Liver (tissue), 9 donors: Measurements from ENCODE around the gene GPI. TPM values are rescaled to one million over a fixed set of nuclear protein-coding genes. Genes with fewer than 3 reads are reported as not detected.

ENCODE experiments used
- DNase-seq: peaks from one replicate; pipeline ENCODE4 v3.0.0-alpha.2; 2017; ENCODE audit warnings: low spot score
- H3K27ac ChIP-seq, 2 donors: one replicate each; pipeline ENCODE4 v1.7.0; 2013; ENCODE audit warnings: inconsistent platforms in 2 of 2, low read length in 2 of 2, control low read depth in 1 of 2, low read depth in 1 of 2, mild to moderate bottlenecking in 1 of 2
- H3K27me3 ChIP-seq, 4 donors: one replicate each; pipeline versions ENCODE4 v1.6.1 to v1.7.0; 2013; ENCODE audit warnings: low read length in 3 of 4, inconsistent platforms in 1 of 4, mild to moderate bottlenecking in 1 of 4, moderate library complexity in 1 of 4; ENCODE audit not compliant: control insufficient read depth in 4 of 4, insufficient read depth in 4 of 4
- H3K36me3 ChIP-seq, 4 donors: one replicate each; pipeline versions ENCODE4 v1.6.1 to v1.7.0; 2013; ENCODE audit warnings: low read length in 3 of 4, mild to moderate bottlenecking in 3 of 4, low read depth in 1 of 4, moderate library complexity in 1 of 4; ENCODE audit not compliant: control insufficient read depth in 4 of 4, insufficient read depth in 3 of 4
- H3K4me1 ChIP-seq, 4 donors: one replicate each; pipeline versions ENCODE4 v1.6.1 to v1.7.0; 2013; ENCODE audit warnings: low read length in 3 of 4, mild to moderate bottlenecking in 3 of 4, moderate library complexity in 1 of 4; ENCODE audit not compliant: control insufficient read depth in 4 of 4, insufficient read depth in 4 of 4
- H3K4me3 ChIP-seq, 3 donors: one replicate each; pipeline versions ENCODE4 v1.6.1 to v1.7.0; 2013; ENCODE audit warnings: low read length in 3 of 3, control low read depth in 1 of 3, low read depth in 1 of 3, mild to moderate bottlenecking in 1 of 3
- H3K9ac ChIP-seq, 2 donors: one replicate each; pipeline ENCODE4 v1.7.0; 2013; ENCODE audit warnings: low read length in 2 of 2, mild to moderate bottlenecking in 2 of 2, moderate library complexity in 2 of 2, control low read depth in 1 of 2, low read depth in 1 of 2
- H3K9me3 ChIP-seq, 4 donors: one replicate each; pipeline versions ENCODE4 v1.6.1 to v1.7.0; 2013; ENCODE audit warnings: low read length in 3 of 4; ENCODE audit not compliant: control insufficient read depth in 4 of 4
- FOXA1 ChIP-seq: IDR thresholded peaks from 2 replicates; pipeline ENCODE4 v1.6.1; 2016; ENCODE audit warnings: antibody characterized with exemption
- GABPA ChIP-seq, 2 donors: IDR thresholded peaks in 1 of 2; conservative IDR thresholded peaks in 1 of 2; 2 replicates each; pipeline ENCODE4 v1.6.1; 2016; ENCODE audit warnings: antibody characterized with exemption in 2 of 2, mild to moderate bottlenecking in 1 of 2, moderate library complexity in 1 of 2
- HNF4A ChIP-seq, 2 donors: conservative IDR thresholded peaks; 2 replicates each; pipeline ENCODE4 v1.6.1; 2016; ENCODE audit warnings: antibody characterized with exemption in 2 of 2, mild to moderate bottlenecking in 2 of 2
- HNF4G ChIP-seq: IDR thresholded peaks from 2 replicates; pipeline ENCODE4 v1.6.1; 2016; ENCODE audit warnings: antibody characterized with exemption
- NR2F2 ChIP-seq: IDR thresholded peaks from 2 replicates; pipeline ENCODE4 v1.6.1; 2016; ENCODE audit warnings: antibody characterized with exemption
- RAD21 ChIP-seq, 2 donors: IDR thresholded peaks; 2 replicates each; pipeline ENCODE4 v1.6.1; 2016; ENCODE audit warnings: antibody characterized with exemption in 2 of 2, mild to moderate bottlenecking in 2 of 2
- RXRA ChIP-seq, 2 donors: IDR thresholded peaks; 2 replicates each; pipeline ENCODE4 v1.6.1; 2017 to 2018; ENCODE audit warnings: antibody characterized with exemption in 2 of 2, mild to moderate bottlenecking in 1 of 2
- SP1 ChIP-seq: IDR thresholded peaks from 2 replicates; pipeline ENCODE4 v1.6.1; 2018; ENCODE audit warnings: antibody characterized with exemption, mild to moderate bottlenecking
- YY1 ChIP-seq: IDR thresholded peaks from 2 replicates; pipeline ENCODE4 v1.6.1; 2016; ENCODE audit warnings: antibody characterized with exemption, mild to moderate bottlenecking
- WGBS: extraction: QIAGEN DNeasy Blood & Tissue Kit; methylation state at CpG from one replicate; pipeline ENCODE4 v1.1.7; 2013; 5-methylcytosine and 5-hydroxymethylcytosine counted together
- polyA plus RNA-seq, 2 donors: library from polyadenylated mRNA; stranded (reverse) in 1 of 2; unstranded in 1 of 2; fragments of 200-250 nt in 1 of 2; fragments of >200 nt in 1 of 2; fragmentation: Nextera tagmentation in 1 of 2; extraction: Ambion mirVana in 1 of 2; gene quantifications; one replicate each; pipeline versions ENCODE4 v1.2.1 to v1.2.3, GENCODE V29; 2013 to 2015
- total RNA-seq, 2 donors: library from RNA; depleted of rRNA; stranded (reverse); fragments of >200 nt; gene quantifications; one replicate each; pipeline ENCODE4 v1.2.3, GENCODE V29; 2014
- TF ChIP-seq, protein P1 (sequence below): fragments of 150-350 bp; IDR thresholded peaks from 2 replicates; pipeline ENCODE4 v1.5.1; 2017; ENCODE audit warnings: improper control_type of control experiment, low read depth, low read length; ENCODE audit not compliant: missing input control
- TF ChIP-seq, protein P2 (sequence below): IDR thresholded peaks from 2 replicates; pipeline ENCODE4 v1.6.1; 2016; ENCODE audit warnings: antibody characterized with exemption
- TF ChIP-seq, protein P3 (sequence below): IDR thresholded peaks from 2 replicates; pipeline ENCODE4 v1.6.1; 2016; ENCODE audit warnings: antibody characterized with exemption
- donor health status: healthy.
- donor health status: healthy.
- donor health status: healthy.
- donor health status: healthy.
- donor health status: healthy.

The GPI gene
- total and polyA plus RNA-seq, 4 donors = 61.8 to 191 (median 158) TPM

DNA sequence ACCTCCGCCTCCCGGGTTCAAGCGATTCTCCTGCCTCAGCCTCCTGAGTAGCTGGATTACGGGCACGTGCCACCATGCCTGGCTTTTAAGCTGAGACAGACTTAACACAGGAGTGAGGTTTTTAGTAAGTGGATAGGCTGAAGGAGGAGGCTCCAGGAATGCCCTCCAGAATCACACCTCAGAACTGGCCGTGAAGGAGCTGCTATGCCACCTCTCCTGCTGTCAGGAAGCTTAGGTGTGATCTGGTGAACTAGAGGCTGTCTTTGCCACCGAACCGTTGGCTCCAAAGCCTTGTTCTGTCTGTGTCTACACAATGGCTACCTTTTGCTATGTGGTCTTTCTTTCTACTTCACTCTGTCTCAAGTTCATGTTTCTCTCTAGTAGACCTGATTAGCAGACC is 43.4 kb downstream of the GPI start:
- H3K9me3 ChIP-seq = no peaks in the 10 kb centered on the region
- H3K27me3 ChIP-seq = no peaks in the 10 kb centered on the region
- H3K9ac ChIP-seq = no peak overlapping the region
- no peak overlapping the region for H3K27ac ChIP-seq
- H3K4me1 ChIP-seq = peaks cover 0 to 3% (median 2%) of the 10 kb centered on the region in 4 donors
- no peak overlapping the region for H3K4me3 ChIP-seq
- WGBS = 90% methylated on average over 8 of the region's 8 CpGs
- TF ChIP-seq YY1 (no peak), RAD21 (IDR thresholded peaks at IDR 0.05) (no peak), SP1 (no peak), GABPA (IDR thresholded peaks at IDR 0.05 in 1 of 2, conservative IDR thresholded peaks at IDR 0.05 in 1 of 2) (no peak), NR2F2 (no peak)
- TF ChIP-seq, protein P1, sequence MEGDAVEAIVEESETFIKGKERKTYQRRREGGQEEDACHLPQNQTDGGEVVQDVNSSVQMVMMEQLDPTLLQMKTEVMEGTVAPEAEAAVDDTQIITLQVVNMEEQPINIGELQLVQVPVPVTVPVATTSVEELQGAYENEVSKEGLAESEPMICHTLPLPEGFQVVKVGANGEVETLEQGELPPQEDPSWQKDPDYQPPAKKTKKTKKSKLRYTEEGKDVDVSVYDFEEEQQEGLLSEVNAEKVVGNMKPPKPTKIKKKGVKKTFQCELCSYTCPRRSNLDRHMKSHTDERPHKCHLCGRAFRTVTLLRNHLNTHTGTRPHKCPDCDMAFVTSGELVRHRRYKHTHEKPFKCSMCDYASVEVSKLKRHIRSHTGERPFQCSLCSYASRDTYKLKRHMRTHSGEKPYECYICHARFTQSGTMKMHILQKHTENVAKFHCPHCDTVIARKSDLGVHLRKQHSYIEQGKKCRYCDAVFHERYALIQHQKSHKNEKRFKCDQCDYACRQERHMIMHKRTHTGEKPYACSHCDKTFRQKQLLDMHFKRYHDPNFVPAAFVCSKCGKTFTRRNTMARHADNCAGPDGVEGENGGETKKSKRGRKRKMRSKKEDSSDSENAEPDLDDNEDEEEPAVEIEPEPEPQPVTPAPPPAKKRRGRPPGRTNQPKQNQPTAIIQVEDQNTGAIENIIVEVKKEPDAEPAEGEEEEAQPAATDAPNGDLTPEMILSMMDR = no peak
- peaks cover 2 to 7% (median 3%) of the 10 kb centered on the region in 4 donors for H3K36me3 ChIP-seq
- no peak for DNase-seq

DNA sequence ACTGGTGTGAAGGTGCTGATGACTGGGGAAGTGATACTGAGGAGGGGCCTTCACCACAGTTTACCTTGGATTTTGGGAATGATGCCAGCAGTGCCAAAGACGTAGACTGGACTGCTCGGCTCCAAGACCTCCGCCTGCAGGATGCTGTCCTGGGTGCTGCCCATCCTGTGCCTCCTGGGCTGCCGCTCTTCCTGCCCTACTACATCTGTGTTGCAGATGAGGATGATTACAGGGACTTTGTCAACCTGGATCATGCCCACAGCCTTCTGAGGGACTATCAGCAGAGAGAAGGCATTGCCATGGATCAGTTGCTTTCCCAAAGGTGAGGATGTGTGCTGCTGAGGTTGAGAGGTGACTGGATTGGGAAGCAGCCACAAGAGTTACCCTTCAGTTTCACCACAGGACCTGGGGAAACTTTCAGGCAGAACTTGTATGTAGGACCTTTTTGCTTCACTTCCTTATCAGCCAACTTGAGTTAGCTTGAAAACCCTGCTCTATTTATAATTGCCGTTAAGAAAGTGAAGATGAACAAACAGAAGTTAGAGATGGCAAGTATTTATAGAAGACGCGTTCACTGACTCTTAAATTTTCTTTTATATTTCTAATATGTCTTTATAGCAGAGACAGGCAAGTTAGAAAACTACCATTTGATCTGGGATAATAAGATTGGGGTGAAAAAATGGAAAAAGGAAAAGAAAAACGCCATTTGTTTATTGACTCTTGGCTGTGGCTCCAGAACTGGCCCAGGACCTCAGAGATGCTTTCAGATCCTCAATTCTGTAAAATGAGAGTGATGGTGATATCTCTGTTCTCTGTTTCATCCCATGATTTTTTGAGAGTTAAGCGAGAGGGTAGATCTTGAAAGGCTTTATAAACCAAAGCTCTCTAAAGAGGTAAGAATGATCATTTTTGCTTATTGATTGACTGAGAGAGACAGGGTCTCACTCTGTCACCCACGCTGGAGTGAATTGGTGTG is 44.5 kb downstream of the GPI start:
- H3K9ac ChIP-seq = no peak overlapping the region
- 90% methylated on average over 10 of the region's 10 CpGs for WGBS
- no peak for DNase-seq
- TF ChIP-seq RAD21 (IDR thresholded peaks at IDR 0.05) = no peak
- TF ChIP-seq FOXA1 = no peak
- no peak for TF ChIP-seq HNF4G
- no peak for TF ChIP-seq SP1
- TF ChIP-seq, protein P2, sequence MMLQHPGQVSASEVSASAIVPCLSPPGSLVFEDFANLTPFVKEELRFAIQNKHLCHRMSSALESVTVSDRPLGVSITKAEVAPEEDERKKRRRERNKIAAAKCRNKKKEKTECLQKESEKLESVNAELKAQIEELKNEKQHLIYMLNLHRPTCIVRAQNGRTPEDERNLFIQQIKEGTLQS = no peak
- no peak for TF ChIP-seq GABPA (IDR thresholded peaks at IDR 0.05 in 1 of 2, conservative IDR thresholded peaks at IDR 0.05 in 1 of 2)
- no peak for TF ChIP-seq HNF4A (conservative IDR thresholded peaks at IDR 0.05)
- no peak for TF ChIP-seq YY1
- TF ChIP-seq RXRA (IDR thresholded peaks at IDR 0.05) = no peak
- TF ChIP-seq, protein P3, sequence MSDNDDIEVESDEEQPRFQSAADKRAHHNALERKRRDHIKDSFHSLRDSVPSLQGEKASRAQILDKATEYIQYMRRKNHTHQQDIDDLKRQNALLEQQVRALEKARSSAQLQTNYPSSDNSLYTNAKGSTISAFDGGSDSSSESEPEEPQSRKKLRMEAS = no peak
- TF ChIP-seq, protein P1 = no peak
- no peaks in the 10 kb centered on the region for H3K27me3 ChIP-seq
- H3K4me3 ChIP-seq = no peak overlapping the region
- no peak overlapping the region for H3K27ac ChIP-seq
- H3K4me1 ChIP-seq = peaks cover 0 to 3% (median under 1%) of the 10 kb centered on the region in 4 donors
- no peaks in the 10 kb centered on the region for H3K9me3 ChIP-seq
- peaks cover 2 to 11% (median 3%) of the 10 kb centered on the region in 4 donors for H3K36me3 ChIP-seq
